Loucy (cell line): Measurements from ENCODE around the gene WDR26.

Experiments
- EZH2phosphoT487 ChIP-seq: fragments of 200-600 bp; IDR thresholded peaks from 2 replicates; pipeline ENCODE4 v1.6.1; 2018; ENCODE audit warnings: antibody characterized with exemption, mild to moderate bottlenecking, moderate library complexity, borderline replicate concordance
- TF ChIP-seq, protein P1 (sequence below): fragments of 200-600 bp; sonication (generic); conservative IDR thresholded peaks from 2 replicates; pipeline ENCODE4 v1.5.1; 2014; ENCODE audit warnings: mild to moderate bottlenecking, antibody characterized with exemption, low read length

DNA sequence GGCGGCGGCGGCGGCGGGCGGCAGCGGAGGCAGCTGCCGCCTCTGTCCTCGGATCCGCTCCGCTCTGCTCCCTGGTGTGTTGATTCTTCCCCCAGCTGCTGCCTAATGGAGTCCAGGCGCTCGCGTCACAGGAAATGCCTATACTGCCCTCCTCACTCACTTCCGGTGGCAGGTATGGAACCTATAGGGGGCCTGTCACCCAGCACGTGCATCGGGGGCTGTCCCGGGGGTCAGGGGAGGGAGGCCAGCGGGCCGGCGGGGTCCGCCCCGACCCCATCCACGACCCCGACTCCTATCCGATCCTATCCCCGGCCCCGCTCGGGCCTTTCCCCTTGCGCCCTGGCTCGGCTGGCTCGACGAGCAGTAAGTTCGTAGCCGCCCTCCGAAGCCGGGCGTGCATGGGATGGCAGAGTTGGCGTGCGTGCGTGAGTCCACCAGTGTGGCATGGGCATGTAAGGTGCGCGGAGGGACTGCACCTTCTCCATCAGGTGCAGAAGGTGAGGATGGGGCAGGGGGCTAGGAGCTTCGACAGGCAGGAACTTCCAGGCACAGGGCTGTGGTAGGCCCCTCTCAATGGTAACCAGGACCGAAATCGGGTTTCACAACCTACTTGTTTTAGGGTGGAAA is at the start of gene WDR26:
- TF ChIP-seq, protein P1, sequence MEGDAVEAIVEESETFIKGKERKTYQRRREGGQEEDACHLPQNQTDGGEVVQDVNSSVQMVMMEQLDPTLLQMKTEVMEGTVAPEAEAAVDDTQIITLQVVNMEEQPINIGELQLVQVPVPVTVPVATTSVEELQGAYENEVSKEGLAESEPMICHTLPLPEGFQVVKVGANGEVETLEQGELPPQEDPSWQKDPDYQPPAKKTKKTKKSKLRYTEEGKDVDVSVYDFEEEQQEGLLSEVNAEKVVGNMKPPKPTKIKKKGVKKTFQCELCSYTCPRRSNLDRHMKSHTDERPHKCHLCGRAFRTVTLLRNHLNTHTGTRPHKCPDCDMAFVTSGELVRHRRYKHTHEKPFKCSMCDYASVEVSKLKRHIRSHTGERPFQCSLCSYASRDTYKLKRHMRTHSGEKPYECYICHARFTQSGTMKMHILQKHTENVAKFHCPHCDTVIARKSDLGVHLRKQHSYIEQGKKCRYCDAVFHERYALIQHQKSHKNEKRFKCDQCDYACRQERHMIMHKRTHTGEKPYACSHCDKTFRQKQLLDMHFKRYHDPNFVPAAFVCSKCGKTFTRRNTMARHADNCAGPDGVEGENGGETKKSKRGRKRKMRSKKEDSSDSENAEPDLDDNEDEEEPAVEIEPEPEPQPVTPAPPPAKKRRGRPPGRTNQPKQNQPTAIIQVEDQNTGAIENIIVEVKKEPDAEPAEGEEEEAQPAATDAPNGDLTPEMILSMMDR: no peak
- no peak for TF ChIP-seq EZH2phosphoT487
